ENCODE results near the gene CSNK2B.

DNA sequence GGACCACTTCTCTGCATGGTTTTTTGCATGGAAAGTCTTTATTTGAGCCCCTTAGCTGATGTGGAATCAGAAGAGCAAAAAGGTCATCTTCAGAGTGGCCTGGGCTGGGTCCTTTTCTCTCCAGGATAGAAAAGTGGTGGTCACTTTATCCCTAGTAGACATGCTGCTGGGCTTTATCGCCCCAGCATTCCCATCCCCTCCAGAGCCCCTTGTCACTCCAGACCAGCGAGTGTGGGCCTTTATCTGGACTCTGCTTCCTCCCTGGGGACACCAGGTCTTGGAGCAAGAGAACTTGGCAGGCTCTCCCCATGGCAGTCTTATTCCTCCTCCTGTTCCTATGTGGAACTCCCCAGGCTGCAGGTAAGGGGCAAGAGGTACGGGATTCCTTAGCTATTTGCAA, 40.7 kb downstream of the CSNK2B start, which contains the start of gene LY6G6F:
- TF ChIP-seq TAF1 (IDR thresholded peaks at IDR 0.05; ENCODE audit: borderline replicate concordance, low read depth, low read length) (no peak), POLR2AphosphoS5 (IDR thresholded peaks at IDR 0.05; ENCODE audit: low read length) (no peak), SMC3 (IDR thresholded peaks at IDR 0.05; ENCODE audit: borderline replicate concordance, low read length) (no peak), HDGF (IDR thresholded peaks at IDR 0.05) (no peak), ZSCAN29 (IDR thresholded peaks at IDR 0.05) (no peak), GABPA (IDR thresholded peaks at IDR 0.05; ENCODE audit: low read depth) (no peak), YY1 (IDR thresholded peaks at IDR 0.05; ENCODE audit: low read depth, low read length) (no peak)
